Lower lobe of right lung (tissue), 2 donors: ENCODE results near the gene POU2AF3. TPM values are rescaled to one million over a fixed set of nuclear protein-coding genes. Genes with fewer than 3 reads are reported as not detected.

Experiments
- ATAC-seq, 2 donors: fragments of 200-7000 bp; cut with Tn5 transposase; one replicate each; pipeline ENCODE4 v1.9.1; 2020 to 2022; ENCODE audit warnings: mild to moderate bottlenecking in 2 of 2, moderate library complexity in 2 of 2
- DNase-seq: peaks from one replicate; pipeline ENCODE4 v3.0.0-alpha.2; 2020
- H3K27ac ChIP-seq: fragments of 200-600 bp; one replicate; pipeline ENCODE4 v1.8.0; 2022
- H3K27me3 ChIP-seq: fragments of 200-600 bp; one replicate; pipeline ENCODE4 v1.8.0; 2022; ENCODE audit warnings: low read depth
- H3K36me3 ChIP-seq: fragments of 200-600 bp; one replicate; pipeline ENCODE4 v1.8.0; 2022; ENCODE audit warnings: mild to moderate bottlenecking
- H3K4me1 ChIP-seq: fragments of 200-600 bp; one replicate; pipeline ENCODE4 v1.8.0; 2022
- H3K4me3 ChIP-seq: fragments of 200-600 bp; one replicate; pipeline ENCODE4 v1.8.0; 2022; ENCODE audit warnings: mild to moderate bottlenecking
- H3K9me3 ChIP-seq: fragments of 200-600 bp; one replicate; pipeline ENCODE4 v1.8.0; 2022
- intact Hi-C: fragments of 100-400 bp; cut with DNase I; formaldehyde crosslinking; loops from one replicate; pipeline ENCODE4 v1.11.0; 2022
- total RNA-seq: library from RNA; stranded (reverse); fragmentation: NEBNext Ultra II Directional; extraction: Animal tissue kit (Norgen Biotek cat#: 25700); gene quantifications from one replicate; pipeline ENCODE4 v1.2.1, GENCODE V29; 2021
- TF ChIP-seq, protein P1 (sequence below): fragments of 200-600 bp; IDR thresholded peaks from one replicate; pipeline ENCODE4 v1.8.0; 2022; ENCODE audit warnings: antibody characterized with exemption, mild to moderate bottlenecking
- donor health status: DM: no; HTN: yes; CAD: no; lungs with severe emphysema.

The POU2AF3 gene
- total RNA-seq, 1 donor from 2014 or later, result 3.4 TPM

DNA sequence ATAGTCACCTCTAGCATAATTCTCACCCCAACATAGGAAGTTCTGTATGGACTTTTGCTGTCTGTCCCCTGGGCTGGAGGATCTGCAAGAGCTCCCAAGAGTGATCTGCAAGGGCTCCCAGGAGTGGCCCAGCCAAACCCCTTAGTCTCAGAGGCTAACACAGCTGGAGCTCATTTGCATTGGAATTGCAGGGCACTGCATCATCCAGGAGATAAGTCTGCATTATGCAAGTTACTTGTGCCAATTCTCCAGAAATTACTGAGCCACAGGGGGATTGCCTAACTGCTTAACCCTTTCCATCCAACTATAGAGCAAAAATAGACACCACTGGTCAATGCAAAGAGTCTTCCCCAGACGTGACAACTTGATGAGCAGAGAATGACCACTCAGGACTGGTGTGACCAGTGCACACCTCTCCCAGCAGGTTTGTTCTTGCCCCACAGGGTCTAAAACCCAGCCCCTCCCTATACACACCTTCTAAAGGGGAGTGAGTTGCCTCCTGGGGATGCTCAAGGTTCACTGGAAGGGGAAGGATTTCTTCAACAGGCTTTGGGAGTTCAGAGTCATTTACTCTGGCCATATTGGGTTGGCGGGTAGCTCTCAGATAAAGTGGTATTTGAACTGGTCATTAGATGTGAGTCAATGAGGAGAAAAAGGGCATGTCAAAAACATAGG lies 38.4 kb downstream of the POU2AF3 start:
- peak; percentile 39 to 53 for ATAC-seq
- no peak overlapping the region for H3K4me3 ChIP-seq
- H3K27me3 ChIP-seq, result no peaks in the 10 kb centered on the region
- intact Hi-C loops, result no loop called here
- no peaks in the 10 kb centered on the region for H3K9me3 ChIP-seq
- H3K4me1 ChIP-seq, result peaks cover 13% of the 10 kb centered on the region
- no peak for DNase-seq
- H3K36me3 ChIP-seq, result no peaks in the 10 kb centered on the region
- no peak overlapping the region for H3K27ac ChIP-seq
- TF ChIP-seq, protein P1, sequence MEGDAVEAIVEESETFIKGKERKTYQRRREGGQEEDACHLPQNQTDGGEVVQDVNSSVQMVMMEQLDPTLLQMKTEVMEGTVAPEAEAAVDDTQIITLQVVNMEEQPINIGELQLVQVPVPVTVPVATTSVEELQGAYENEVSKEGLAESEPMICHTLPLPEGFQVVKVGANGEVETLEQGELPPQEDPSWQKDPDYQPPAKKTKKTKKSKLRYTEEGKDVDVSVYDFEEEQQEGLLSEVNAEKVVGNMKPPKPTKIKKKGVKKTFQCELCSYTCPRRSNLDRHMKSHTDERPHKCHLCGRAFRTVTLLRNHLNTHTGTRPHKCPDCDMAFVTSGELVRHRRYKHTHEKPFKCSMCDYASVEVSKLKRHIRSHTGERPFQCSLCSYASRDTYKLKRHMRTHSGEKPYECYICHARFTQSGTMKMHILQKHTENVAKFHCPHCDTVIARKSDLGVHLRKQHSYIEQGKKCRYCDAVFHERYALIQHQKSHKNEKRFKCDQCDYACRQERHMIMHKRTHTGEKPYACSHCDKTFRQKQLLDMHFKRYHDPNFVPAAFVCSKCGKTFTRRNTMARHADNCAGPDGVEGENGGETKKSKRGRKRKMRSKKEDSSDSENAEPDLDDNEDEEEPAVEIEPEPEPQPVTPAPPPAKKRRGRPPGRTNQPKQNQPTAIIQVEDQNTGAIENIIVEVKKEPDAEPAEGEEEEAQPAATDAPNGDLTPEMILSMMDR, result no peak

- H3K4me1 ChIP-seq, result peaks cover 10% of the 10 kb centered on the region
- H3K27me3 ChIP-seq, result no peaks in the 10 kb centered on the region
- DNase-seq (no peak), ATAC-seq (no peak)
- H3K27ac ChIP-seq, result no peak overlapping the region
- no peaks in the 10 kb centered on the region for H3K9me3 ChIP-seq
- no peak overlapping the region for H3K4me3 ChIP-seq
- intact Hi-C loops, result no loop called here
- TF ChIP-seq, protein P1, result no peak
- no peaks in the 10 kb centered on the region for H3K36me3 ChIP-seq
These were observed 41.5 kb downstream of the POU2AF3 start for GRCh38 chr11:111339758-111340388.

GRCh38 chr11:111342329-111342728 lies 44.0 kb downstream of the POU2AF3 start:
- ATAC-seq, result no peak
- no peak overlapping the region for H3K27ac ChIP-seq

GRCh38 chr11:111344032-111344431 lies 45.7 kb downstream of the POU2AF3 start:
- Histone ChIP-seq H3K9me3 (no peaks in the 10 kb centered on the region), H3K36me3 (no peaks in the 10 kb centered on the region), H3K4me1 (no peaks in the 10 kb centered on the region), H3K4me3 (no peak overlapping the region), H3K27ac (no peak overlapping the region), H3K27me3 (no peaks in the 10 kb centered on the region)
- ATAC-seq, result peak; percentile 83 to 88
- intact Hi-C loops, result no loop called here
- TF ChIP-seq, protein P1, result no peak
- peak; percentile 56 for DNase-seq

More at GRCh38 chr11:111342329-111342728, 44.0 kb downstream of the POU2AF3 start:
- TF ChIP-seq, protein P1, result no peak
- intact Hi-C loops, result no loop called here
- DNase-seq, result no peak
- Histone ChIP-seq H3K36me3 (no peaks in the 10 kb centered on the region), H3K4me1 (no peaks in the 10 kb centered on the region), H3K27me3 (no peaks in the 10 kb centered on the region), H3K4me3 (no peak overlapping the region), H3K9me3 (no peaks in the 10 kb centered on the region)

- no peak overlapping the region for H3K4me3 ChIP-seq
- no peak for ATAC-seq
- no peaks in the 10 kb centered on the region for H3K36me3 ChIP-seq
- H3K9me3 ChIP-seq, result no peaks in the 10 kb centered on the region
- intact Hi-C loops, result no loop called here
- TF ChIP-seq, protein P1, result no peak
- DNase-seq, result no peak
- no peaks in the 10 kb centered on the region for H3K27me3 ChIP-seq
- H3K27ac ChIP-seq, result no peak overlapping the region
- H3K4me1 ChIP-seq, result no peaks in the 10 kb centered on the region
These were observed 48.8 kb downstream of the POU2AF3 start for GRCh38 chr11:111347002-111347722.
